CD4-positive, alpha-beta T cell treated with Interleukin-15 for 4 hours (primary cell): ENCODE data around the gene LAT.
A peak's percentile ranks its signal among the peaks of the same experiment; 100 is the strongest.

ENCODE experiments used
- DNase-seq: peaks from one replicate; pipeline ENCODE4 v3.0.0-alpha.2; 2020; ENCODE audit warnings: low spot score

The LAT gene

DNA sequence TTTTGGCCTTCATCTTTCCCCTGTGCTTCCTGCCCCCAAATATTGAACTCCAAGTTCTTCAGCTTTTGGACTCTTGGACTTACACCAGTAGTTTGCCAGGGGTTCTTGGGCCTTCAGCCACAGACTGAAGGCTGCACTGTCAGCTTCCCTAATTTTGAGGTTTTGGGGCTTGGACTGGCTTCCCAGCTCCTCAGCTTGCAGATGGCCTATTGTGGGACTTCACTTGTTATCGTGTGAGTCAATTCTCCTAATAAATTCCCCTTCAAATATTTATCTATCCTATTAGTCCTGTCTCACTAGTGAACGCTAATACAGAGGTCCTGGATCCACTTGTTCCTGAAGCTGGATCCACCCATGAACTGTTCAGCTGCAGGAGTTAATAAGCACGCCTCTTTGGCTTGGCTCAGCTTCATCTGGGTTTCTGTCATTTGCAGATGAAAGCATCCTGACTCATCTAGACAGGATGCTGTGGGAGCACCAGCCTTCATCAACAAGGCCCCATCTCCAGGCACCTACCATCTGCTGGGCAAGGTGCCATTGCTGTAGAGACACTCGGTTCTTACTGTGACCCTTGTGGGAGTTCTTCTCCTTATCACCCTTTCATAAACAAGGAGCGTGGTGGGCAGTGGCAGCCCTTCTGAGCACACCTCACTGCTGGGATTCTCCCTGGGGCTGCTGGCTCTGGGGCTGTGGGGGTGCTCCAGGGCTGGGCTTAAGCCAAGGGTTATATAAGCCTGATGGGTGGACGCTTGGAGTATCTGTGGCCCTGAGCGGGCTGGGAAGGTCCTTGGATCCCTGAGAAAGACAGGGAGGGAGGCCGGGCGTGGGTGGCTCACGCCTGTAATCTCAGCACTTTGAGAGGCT lies 23.1 kb downstream of the LAT start:
- peak; percentile 81 for DNase-seq

DNA sequence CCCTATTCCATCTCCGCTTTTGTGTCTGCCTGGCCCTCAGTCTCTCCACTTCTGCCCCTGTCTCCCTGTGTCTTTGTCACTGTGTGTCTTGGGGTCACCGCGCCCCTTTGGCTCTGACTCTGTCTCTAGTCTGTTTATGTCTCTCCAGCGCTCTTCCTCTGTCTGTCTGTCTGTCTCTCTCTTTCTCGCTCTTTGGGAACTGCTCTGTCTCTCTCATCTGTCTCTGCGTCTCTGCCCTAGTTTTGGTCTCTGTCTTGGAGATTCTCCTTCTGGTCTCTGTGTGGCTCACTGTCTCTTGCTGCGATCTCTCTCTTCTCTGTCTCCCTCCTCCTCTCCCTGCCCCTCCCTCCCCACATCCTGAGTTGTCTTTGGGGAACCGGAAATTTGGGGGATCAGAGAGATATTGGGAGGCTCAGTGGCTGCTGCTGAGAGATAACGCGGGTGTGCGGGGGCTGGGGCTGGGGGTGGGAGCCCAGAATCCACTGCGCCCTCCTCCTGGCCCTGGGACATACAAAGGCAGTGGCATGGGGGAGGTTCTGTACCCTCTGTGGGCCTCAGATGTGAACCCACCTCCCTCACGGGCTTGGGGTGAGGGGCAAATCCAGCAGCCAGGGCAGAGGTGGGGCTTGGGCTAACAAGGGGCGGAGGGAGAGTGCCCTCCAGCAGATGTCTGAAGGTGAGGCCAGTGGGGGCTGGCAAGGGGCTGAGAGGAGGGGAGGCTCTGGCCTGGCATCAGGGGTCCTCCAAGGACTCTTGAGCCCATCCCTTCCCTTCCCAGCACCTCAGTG lies 24.4 kb downstream of the LAT start:
- DNase-seq: no peak

GRCh38 chr16:29009838-29010166 lies 24.9 kb downstream of the LAT start:
- no peak for DNase-seq

GRCh38 chr16:29011112-29011511 lies 26.3 kb downstream of the LAT start:
- DNase-seq: no peak

- DNase-seq: no peak
Observed at GRCh38 chr16:29011851-29012250, 27.0 kb downstream of the LAT start.

DNA sequence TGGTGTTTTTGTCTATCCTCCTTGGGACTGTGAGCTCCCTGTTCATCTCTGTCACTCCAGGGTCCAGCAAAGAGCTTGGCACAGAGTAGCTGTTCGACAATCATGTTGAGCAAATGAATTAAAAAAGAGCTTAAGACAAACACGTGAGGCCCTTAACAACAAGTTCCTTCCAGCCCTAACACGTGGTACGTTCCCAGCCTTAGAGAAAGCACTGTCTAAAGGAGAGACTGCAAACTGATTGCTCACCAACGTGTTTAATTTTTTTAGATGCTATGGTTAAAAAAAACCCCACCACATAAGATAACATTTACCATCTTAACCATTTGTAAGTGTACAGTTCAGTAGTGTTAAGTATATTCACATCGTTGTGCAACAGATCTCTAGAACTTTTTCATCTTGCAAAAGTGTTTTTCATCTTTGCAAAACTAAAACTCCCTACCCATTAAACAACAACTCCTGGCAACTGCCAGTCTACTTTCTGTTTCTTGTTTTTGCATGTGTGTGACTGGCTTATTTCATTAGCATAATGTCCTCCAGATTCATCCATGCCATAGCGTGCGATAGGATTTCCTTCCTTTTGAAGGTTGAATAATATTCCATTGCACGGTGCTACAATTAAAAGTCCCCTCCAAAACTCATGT lies 28.2 kb downstream of the LAT start:
- DNase-seq: peak; percentile 61

DNA sequence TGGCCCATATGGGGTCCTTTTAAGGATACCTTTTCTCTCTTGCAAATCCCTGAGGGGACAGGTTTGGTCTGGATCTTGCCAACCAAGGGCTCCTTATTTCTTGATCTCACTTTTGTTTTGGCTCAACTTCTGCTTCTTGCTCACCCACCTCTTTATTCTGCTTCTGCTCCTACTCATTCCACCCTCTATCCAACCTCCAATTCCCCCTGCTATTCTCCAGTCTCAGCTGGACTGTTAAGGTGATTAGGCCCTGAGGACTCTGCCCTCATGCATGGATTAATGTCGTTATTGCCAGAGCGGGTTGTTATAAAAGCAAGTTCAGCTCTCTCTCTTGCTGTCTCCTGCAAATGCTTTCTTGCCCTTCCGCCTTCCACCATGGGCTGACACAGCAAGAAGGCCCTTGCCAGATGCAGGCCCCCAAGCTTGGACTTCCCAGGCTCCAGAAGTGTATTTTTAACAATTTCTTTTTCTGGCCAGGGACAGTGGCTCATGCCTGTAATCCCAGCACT lies 29.8 kb downstream of the LAT start:
- no peak for DNase-seq

DNA sequence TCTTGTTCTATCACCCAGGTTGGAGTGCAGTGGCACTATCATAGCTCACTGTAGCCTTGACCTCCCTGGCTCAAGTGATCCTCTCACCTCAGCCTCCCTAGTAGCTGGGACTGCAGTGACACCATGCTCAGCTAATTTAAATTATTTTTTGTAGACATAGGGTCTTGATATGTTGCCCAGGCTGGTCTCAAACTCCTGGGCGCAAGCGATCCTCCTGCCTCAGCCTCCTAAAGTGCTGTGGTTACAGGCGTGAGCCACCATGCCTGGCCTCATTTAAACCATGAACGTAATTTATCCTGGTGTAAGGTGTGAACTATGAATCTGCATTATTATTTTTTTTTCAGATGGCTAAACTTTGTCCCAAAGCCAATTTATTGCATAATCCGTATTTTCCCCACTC lies 37.3 kb downstream of the LAT start:
- no peak for DNase-seq

GRCh38 chr16:29023279-29024277 lies 38.7 kb downstream of the LAT start:
- DNase-seq: no peak

GRCh38 chr16:29024278-29024677 lies 39.4 kb downstream of the LAT start:
- no peak for DNase-seq

GRCh38 chr16:29025218-29025617 lies 40.4 kb downstream of the LAT start:
- DNase-seq: no peak

DNA sequence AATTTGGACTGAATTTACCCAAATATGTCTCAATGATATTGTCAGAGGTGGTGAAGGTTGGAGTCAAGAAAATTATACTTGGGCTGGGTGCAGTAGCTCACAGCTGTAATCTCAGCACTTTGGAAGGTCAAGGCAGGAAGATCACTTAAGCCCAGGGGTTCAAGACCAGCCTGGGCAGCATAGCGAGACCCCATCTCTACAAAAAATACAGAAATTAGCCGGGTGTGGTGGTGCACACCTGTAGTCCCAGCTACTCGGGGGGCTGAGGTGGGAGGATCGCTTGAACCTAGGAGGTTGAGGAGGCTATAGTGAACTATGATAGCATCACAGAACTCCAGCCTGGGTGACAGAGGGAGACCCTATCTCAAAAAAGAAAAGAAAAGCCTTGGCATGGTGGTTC lies 40.9 kb downstream of the LAT start:
- DNase-seq: no peak

DNA sequence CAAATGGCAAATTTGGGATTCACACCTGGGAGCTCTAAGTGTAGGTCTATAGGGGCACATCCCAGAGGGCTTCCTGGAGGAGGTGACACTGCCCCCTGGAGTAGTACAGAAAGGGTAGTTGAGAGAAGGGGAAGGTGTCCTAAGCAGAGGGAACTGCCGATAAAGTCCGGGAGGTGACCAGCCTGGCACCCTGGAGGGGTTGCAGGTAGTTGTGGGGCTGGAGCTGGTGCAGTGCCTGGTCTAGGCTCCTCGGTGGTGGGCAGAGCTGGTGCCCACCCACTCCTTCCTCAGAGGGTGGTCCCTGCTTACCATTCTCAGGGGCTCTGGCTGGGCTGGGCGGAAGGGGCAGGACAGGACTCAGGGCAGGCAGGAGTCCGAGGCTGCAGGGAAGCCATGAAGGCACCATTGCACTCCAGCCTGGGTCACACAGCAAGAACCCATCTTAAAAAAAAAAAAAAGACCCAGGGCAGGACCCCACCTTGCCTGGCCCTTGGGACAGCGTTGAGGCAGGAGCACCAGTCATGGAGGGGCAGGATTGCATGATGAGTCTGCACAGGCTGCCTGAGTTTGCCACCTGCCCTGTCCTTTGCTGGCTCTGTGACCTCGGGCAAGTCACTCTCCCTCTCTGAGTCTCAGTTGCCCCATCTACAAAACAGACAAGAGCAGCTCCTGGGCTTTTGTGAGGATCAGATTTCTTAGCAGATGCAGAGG lies 43.8 kb downstream of the LAT start:
- DNase-seq: no peak

- DNase-seq: peak; percentile 81
Observed at GRCh38 chr16:29029168-29029994, 44.5 kb downstream of the LAT start.

- DNase-seq: no peak
Observed at GRCh38 chr16:29030086-29030840, 45.4 kb downstream of the LAT start.
